GM10248 (cell line): ENCODE data around the gene ZNF792.

Experiments
- CTCF ChIA-PET: fragments of 300-600 bp; sonication (Branson Sonifier 250); formaldehyde crosslinking; extraction: SDS; loops from one replicate; lab custom pipeline; 2021; ENCODE audit warnings: antibody characterized with exemption; lab: Yijun Ruan, JAX
- POLR2A ChIA-PET: fragments of 350-650 bp; sonication (Branson Sonifier 250); formaldehyde crosslinking; extraction: SDS; loops from one replicate; lab custom pipeline; 2020; ENCODE audit warnings: antibody characterized with exemption; lab: Yijun Ruan, JAX
- DNase-seq: peaks from one replicate; pipeline ENCODE4 v3.0.0; 2012; ENCODE audit errors: extremely low spot score
- TF ChIP-seq, protein P1 (sequence below): IDR thresholded peaks from 2 replicates; pipeline ENCODE4 v1.5.1; 2012; ENCODE audit warnings: mild to moderate bottlenecking, low read depth; ENCODE audit errors: extremely low read depth, missing control alignments, control extremely low read depth

The ZNF792 gene

DNA sequence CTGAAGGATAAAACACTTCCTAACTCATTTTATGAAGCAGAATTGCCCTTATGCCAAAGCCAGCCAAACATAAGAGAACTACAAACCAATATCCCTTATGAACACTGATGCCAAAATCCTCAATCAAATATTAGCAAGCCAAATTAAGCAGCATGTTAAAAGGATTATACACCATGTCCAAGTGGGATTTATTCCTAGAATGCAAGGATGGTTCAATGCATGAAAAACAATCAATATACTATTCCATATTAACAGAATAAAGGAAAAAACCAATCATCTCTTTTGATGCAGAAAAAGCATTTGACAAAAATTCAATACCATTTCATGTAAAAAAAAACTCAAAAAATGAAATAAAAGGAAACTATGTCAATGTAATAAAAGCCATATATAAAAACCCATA is 10.9 kb downstream of the ZNF792 start:
- TF ChIP-seq, protein P1, sequence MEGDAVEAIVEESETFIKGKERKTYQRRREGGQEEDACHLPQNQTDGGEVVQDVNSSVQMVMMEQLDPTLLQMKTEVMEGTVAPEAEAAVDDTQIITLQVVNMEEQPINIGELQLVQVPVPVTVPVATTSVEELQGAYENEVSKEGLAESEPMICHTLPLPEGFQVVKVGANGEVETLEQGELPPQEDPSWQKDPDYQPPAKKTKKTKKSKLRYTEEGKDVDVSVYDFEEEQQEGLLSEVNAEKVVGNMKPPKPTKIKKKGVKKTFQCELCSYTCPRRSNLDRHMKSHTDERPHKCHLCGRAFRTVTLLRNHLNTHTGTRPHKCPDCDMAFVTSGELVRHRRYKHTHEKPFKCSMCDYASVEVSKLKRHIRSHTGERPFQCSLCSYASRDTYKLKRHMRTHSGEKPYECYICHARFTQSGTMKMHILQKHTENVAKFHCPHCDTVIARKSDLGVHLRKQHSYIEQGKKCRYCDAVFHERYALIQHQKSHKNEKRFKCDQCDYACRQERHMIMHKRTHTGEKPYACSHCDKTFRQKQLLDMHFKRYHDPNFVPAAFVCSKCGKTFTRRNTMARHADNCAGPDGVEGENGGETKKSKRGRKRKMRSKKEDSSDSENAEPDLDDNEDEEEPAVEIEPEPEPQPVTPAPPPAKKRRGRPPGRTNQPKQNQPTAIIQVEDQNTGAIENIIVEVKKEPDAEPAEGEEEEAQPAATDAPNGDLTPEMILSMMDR, result no peak
- CTCF ChIA-PET, result interaction anchor here (1.5 kb wide), 1 partner anchor 26 kb away, joined by 4 read pairs; the partner anchor contains the start of gene ZNF30
- no peak for DNase-seq
- POLR2A ChIA-PET, result no interaction called here

DNA sequence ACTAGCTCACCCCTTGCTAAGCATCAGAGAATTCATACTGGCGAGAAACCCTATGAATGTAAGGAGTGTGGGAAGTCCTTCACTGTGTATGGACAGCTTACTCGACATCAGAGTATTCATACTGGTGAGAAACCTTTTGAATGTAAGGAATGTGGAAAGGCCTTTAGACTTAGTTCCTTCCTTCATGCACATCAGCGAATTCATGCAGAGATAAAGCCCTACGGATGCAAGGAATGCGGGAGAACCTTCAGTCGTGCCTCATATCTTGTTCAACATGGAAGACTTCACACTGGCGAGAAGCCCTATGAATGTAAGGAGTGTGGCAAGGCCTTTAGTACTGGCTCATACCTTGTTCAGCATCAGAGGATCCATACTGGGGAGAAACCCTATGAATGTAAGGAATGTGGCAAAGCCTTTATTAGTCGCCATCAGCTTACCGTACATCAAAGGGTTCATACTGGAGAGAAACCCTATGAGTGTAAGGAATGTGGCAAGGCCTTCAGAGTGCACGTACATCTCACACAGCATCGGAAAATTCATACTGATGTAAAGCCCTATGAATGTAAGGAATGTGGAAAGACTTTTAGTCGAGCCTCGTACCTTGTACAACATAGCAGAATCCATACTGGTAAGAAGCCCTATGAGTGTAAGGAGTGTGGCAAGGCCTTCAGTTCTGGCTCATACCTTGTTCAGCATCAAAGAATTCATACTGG is 20.0 kb downstream of the ZNF792 start:
- CTCF ChIA-PET, result no interaction called here
- POLR2A ChIA-PET, result no interaction called here

DNA sequence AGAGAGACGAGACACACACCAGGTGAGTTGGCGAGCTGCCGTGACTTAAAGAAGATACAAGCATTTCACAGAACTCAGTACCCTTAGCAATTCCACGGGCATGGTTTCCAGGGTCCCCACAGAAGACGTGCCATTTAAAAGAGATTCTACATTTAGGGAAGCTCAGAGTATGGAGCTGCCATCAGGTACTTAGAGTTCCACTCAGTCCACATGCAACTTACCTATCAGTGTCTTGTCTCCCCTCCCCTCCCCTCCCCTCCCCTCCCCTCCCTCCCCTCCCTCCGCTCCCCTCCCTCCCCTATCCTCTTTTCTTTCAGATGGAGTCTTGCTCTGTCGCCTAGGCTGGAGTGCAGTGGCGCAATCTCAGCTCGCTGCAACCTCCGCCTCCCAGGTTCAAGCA is 25.1 kb downstream of the ZNF792 start:
- ChIA-PET CTCF (interaction anchor here (1.6 kb wide), 1 partner anchor 9 kb away, joined by 3 read pairs; no protein-coding TSS in a partner anchor), POLR2A (interaction anchor here (0.5 kb wide), 1 partner anchor 24 kb away, joined by 3 read pairs; no protein-coding TSS in a partner anchor)
- TF ChIP-seq, protein P1, result no peak
- no peak for DNase-seq

More for the DNA sequence above, 20.0 kb downstream of the ZNF792 start:
- DNase-seq, result no peak
- TF ChIP-seq, protein P1, result no peak

DNA sequence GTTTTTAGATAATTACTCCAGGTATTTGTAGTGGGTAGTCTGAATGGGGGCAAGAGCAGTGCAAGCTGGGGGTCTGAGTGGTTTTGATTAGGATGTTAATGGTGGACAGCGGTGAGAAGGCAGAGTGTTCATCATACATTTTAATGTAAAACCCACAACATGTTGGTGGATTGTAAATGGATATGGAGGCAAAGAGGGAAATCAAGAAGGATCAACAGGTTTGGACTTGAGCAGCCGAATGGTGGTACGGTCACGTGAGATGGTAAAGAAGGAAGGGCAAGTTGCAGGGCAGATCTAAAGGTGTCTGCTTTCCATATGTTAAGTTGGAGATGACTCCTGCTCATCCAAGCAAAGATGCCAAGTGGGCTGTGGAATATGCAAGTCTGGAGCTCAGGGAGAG is 27.8 kb downstream of the ZNF792 start:
- no peak for DNase-seq
- POLR2A ChIA-PET, result no interaction called here
- CTCF ChIA-PET, result no interaction called here
- TF ChIP-seq, protein P1, result no peak

DNA sequence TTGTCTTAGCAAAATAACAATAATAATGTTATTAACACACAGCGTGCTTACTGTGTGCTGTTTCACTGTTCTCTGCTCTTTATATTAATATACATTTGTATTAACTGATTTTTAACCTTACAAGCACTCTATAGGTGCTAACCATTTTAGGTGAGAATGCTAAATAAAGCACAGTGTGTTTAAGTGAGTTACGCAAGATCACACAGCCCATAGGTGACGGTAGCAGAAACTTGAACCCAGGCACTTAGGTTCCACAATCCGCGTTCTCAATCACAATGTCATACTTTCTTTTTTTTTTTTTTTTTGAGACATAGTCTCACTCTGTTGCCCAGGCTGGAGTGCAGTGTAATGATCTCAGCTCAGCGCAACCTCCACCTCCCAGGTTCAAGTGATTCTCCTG is 31.5 kb downstream of the ZNF792 start:
- ChIA-PET CTCF (no interaction called here), POLR2A (no interaction called here)
- no peak for DNase-seq
- TF ChIP-seq, protein P1, result no peak

DNA sequence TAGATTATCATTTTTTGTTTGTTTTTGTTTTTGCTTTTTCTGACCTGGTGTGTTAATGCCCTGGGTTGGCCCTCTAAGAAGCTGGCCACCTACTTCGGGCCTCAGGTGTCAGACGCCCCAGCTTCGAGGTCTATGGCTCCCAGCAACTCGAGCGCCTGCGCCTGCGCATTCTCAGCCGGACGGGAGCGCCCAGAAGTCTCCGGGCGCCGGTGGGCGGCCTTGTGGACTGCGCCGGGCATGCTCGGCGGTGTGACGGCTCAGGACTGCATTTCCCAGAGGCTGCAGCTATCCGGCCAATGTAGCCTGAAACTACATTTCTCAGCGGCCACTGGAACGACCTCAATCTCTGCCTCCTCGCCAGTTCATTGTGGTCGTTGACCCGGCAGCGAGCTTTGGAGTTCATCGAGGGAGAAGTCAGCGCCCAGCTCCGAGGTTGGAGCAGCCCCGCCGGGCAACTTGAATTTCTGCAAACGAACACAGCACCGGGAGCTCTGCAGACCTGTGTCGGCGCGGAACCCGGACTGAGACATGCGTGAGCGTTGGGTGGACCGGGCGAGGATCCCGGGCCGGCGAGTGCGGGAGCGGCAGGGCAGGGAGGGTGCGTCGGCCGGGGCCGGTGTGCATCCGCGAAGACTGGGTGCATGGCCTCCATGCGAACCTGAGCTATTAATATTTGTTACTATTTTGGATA is 37.2 kb downstream of the ZNF792 start, which contains the start of gene ZNF30:
Gene ZNF30, plus strand, starts transcription at position 219 of the 691 bp plus-strand sequence. CDS start 3,045 bp downstream, outside the sequence.
- DNase-seq, result peak; percentile 95
- CTCF ChIA-PET, result interaction anchor here (0.7 to 1.7 kb wide), 6 partner anchors 26 to 209 kb away, joined by 3 to 4 read pairs (median 3); no protein-coding TSS in a partner anchor
- POLR2A ChIA-PET, result no interaction called here
- TF ChIP-seq, protein P1, result no peak
